M059J (cell line): Measurements from ENCODE around the gene ECHS1. TPM values are rescaled to one million over a fixed set of nuclear protein-coding genes. Genes with fewer than 3 reads are reported as not detected.

Experiments used
- DNase-seq: peaks from one replicate; pipeline ENCODE4 v3.0.0-alpha.2; 2012; ENCODE audit warnings: low read depth
- total RNA-seq: library from RNA; depleted of rRNA; stranded (reverse); fragments of >200 nt; shearing (Covaris generic); gene quantifications from 2 replicates; pipeline ENCODE4 v1.2.3, GENCODE V29; 2014

The ECHS1 gene
- total RNA-seq, 1 experiment from 2014 or later = 121 TPM

- DNase-seq = no peak
Observed at GRCh38 chr10:133358162-133358924, 14.8 kb downstream of the ECHS1 start.

- DNase-seq = peak; percentile 32
Observed at GRCh38 chr10:133357285-133358161, 15.6 kb downstream of the ECHS1 start, which contains the start of gene FUOM. TSS of gene FUOM (minus strand) at chr10:133358019. CDS start at chr10:133358007, 12 bp downstream.

DNA sequence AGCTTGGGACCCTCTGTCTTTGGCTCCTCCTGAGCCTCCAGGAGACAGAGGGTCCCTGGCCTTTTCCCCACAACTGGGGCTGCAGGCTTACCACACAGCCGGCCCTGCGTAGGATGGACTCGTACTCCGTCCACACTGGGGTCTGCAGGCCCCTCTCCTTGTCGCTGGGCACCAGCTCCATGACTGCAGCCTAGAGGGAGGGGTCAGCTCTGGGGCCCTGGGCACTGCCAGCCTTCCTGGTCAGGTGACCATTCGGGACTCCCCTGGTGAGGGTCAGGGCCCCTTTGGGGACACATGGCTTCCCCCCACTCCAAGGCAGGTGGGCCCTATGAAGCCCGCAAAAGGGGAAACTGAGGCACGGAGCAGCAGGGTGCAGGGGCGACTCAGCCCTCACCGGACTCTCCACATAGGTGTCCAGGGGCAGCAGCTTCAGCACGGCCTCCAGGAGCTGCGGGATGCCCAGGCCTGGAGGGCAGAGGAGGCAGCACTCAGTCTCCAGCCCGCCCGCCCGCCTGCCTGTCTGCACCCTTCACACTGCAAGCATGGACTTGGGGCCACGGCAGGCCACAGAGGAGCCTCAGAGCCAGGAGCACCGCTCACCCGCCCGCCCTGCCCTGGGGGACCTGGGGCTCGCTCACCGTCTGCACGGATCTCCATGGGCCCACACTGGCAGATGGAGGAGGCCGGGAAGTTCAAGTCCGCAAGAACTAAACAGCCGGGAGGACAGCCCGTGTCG lies 16.4 kb downstream of the ECHS1 start:
- no peak for DNase-seq

DNA sequence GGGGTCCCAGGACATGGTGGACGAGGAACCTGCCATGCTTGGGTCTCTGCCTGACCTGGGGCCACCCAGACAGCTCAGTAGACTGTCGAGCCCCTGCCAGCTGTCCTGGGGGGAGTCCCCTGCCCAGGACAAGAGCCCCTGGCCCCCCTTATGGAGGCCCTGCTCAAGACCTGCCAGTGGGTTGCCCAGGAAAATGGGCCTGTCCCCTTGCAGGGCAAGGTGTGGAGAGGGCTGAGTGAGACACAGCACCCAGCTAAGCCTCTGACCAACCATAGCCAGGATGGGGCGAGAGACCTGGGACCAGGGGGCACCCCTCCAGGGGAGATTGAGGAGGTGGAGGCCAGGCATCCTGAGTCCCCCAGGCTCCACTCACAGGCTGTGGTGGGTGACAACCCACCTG lies 17.2 kb downstream of the ECHS1 start:
- DNase-seq = no peak

- DNase-seq = no peak
Observed at GRCh38 chr10:133355266-133355665, 17.9 kb downstream of the ECHS1 start.

GRCh38 chr10:133354672-133355240 lies 18.4 kb downstream of the ECHS1 start:
- DNase-seq = no peak

DNA sequence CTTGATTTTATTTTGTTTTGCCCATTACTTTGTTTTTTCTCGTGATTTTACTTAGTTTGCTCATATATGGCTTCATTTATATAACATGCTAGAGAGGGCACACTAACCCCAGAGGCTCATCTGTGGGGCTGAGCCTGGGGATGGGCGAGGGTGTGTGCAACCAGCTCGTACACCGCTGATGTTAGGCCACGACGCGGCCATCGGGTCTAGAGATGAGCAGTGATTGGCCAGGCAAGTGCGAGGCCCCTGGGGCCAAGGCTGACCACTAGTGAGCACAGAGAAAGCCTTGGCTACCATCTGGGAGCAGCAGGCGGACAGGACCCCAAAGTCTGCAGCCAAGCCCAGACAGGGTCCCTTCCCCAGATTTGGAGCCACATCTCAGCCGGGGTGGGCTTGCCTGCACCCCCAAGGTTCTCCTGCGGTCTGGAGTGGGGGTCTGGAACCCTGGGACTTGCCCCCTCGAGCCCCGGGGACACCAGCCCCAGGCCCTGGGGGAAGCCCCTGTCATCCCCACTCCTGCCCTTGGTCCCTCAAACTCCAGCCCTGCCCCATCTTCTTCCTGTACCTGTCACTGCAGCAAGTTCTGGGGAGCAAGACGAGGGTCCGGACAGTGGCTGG lies 19.1 kb downstream of the ECHS1 start:
- DNase-seq = no peak

GRCh38 chr10:133353202-133353959 lies 19.8 kb downstream of the ECHS1 start:
- DNase-seq = no peak

GRCh38 chr10:133351408-133352318 lies 21.5 kb downstream of the ECHS1 start:
- DNase-seq = no peak

- DNase-seq = no peak
Observed at GRCh38 chr10:133350950-133351329, 22.2 kb downstream of the ECHS1 start.

DNA sequence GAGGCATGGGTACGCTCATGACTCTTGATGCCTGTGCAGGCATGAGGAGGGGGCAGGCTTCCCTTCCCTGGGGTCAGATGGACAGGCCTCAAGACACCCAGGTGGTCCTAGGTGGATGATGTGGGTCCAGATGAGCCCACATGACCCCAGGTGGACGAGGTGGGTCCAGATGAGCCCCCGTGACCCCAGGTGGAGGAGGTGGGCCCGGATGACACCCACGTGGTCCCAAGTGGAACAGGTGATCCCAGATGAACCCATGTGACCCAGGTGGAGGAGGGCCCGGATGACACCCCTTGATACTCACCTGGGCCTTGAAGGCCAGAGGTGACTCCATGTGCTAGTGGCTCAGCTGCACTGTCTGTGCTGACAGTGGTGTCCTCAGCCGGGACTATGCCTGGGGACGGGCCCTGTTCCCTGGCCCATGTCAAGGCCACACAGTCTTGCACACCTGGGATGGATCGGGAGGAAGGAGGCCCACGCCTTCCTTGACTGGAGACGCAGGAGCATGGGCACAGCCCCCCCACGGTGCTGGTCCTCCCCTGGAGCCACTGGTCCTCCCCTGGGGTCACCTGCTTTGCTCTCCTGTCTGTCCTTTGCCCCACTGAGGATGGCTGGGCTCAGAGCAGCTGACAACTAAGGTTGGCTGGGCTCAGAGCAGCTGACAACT lies 22.7 kb downstream of the ECHS1 start:
- no peak for DNase-seq

DNA sequence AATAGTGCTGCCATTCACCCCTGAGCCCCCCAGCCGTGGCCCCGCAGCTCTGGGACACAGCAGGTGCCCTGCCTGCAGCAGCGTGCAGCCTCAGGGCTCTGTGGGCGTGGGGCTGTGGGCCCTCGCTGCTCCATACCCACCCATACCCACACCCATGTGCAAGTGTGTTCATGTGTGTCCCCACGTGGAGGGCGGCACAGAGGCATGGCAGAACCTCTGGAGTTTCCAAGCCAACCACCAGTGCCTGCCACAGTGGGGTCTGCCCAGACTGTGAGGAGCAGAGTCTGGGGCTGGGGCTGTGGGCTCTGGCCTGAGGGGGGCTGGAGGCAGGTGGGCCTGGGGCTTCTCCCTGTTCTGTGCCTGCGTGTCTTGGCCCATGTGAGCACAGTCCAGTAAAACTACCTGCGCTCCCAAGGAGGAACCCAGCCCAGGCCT lies 23.6 kb downstream of the ECHS1 start:
- no peak for DNase-seq

DNA sequence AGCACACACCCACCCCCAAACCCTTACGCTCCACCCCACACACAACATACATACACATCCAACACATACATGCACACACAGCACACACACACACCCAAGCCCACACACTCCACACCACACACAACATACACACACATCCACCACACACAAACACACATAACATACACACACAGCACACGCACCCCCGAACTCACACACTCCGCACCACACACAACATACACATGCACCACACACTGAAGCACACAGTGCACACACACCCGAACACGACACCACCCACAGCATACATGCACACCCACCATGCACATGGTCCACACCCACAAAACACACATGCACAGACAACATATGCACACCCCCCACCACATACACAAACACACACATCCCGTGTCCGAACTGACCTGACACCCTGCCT lies 24.0 kb downstream of the ECHS1 start:
- no peak for DNase-seq

- no peak for DNase-seq
Observed at GRCh38 chr10:133347710-133348517, 25.2 kb downstream of the ECHS1 start.

DNA sequence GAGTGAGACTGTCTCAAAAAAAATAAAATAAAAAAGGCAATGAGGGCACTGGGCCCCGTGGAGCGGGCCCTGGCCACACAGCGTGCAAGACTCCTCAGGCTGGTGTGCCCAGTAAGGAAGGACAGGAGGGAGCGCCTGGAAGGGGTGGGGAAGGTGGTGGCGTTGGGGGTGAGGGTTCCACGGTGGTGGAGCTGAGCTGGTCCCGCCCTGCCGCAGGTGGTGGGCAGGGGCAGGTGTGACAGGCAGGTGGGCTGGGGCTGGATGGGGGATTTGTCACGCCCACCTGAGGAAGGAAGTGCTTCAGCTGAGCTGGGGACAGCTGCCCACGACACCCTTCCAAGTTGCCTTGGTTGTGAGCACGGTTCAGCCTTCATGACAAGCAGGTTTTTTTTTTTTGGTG lies 26.7 kb downstream of the ECHS1 start:
- no peak for DNase-seq

GRCh38 chr10:133344236-133344635 lies 28.9 kb downstream of the ECHS1 start:
- no peak for DNase-seq

- no peak for DNase-seq
Observed at GRCh38 chr10:133343558-133343957, 29.6 kb downstream of the ECHS1 start.

DNA sequence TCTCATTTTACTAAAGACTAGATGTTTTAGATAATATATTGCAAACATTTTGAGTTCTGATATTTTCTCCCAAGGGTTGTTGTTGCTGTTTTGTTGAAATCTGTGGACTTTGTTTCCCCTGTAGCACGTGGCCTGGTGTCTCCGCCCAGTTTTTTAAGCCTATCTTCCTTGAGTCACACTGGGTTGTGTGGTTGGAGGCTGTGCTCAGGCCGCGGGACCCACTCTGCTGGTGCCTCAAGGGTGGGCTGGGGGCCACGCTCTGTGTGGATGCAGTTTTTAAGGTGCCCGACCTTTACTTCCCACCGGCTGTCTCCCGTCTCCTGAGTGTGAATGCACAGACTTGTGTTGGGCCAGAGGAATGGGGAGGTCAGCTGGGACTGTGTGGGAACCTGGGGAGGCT lies 30.2 kb downstream of the ECHS1 start:
- DNase-seq = no peak
